Glutamatergic neuron (in vitro differentiated cells): Measurements from ENCODE around the gene ZNF385C. TPM values are rescaled to one million over a fixed set of nuclear protein-coding genes. Genes with fewer than 3 reads are reported as not detected.
A peak's percentile ranks its signal among the peaks of the same experiment; 100 is the strongest.

Experiments
- DNase-seq: peaks from one replicate; pipeline ENCODE4 v3.0.0; 2022
- H3K27ac Mint-ChIP-seq: one replicate; pipeline ENCODE4 v1.8.0; 2020; ENCODE audit warnings: mild to moderate bottlenecking, mixed read lengths, inconsistent platforms; ENCODE audit not compliant: unreplicated experiment
- H3K27me3 Mint-ChIP-seq: one replicate; pipeline ENCODE4 v1.8.0; 2020; ENCODE audit warnings: mild to moderate bottlenecking, moderate library complexity, mixed read lengths, inconsistent platforms; ENCODE audit not compliant: unreplicated experiment
- H3K36me3 Mint-ChIP-seq: one replicate; pipeline ENCODE4 v1.8.0; 2020; ENCODE audit warnings: mild to moderate bottlenecking, mixed read lengths, inconsistent platforms; ENCODE audit not compliant: unreplicated experiment
- H3K4me1 Mint-ChIP-seq: one replicate; pipeline ENCODE4 v1.8.0; 2020; ENCODE audit warnings: mild to moderate bottlenecking, low read depth, mixed read lengths, inconsistent platforms; ENCODE audit not compliant: unreplicated experiment
- H3K4me3 Mint-ChIP-seq: one replicate; pipeline ENCODE4 v1.8.0; 2020; ENCODE audit warnings: mild to moderate bottlenecking, mixed read lengths, inconsistent platforms; ENCODE audit not compliant: unreplicated experiment
- H3K9me3 Mint-ChIP-seq: one replicate; pipeline ENCODE4 v1.8.0; 2020; ENCODE audit warnings: mild to moderate bottlenecking, moderate library complexity, mixed read lengths, inconsistent platforms; ENCODE audit not compliant: unreplicated experiment
- CTCF ChIP-seq: fragments of 200-600 bp; sonication (generic); IDR thresholded peaks from one replicate; pipeline ENCODE4 v1.5.0; 2021; ENCODE audit not compliant: partially characterized antibody, unreplicated experiment
- total RNA-seq: library from RNA; stranded (reverse); fragmentation: NEBNext Ultra II Directional; extraction: Animal tissue kit (Norgen Biotek cat#: 25700); gene quantifications from one replicate; pipeline ENCODE4 v1.2.1, GENCODE V29; 2021; ENCODE audit not compliant: unreplicated experiment

Gene ZNF385C
- total RNA-seq, 1 donor from 2014 or later, result 1.5 TPM

GRCh38 chr17:42124256-42124655, 26.0 kb upstream of the ZNF385C start:
- Mint-ChIP-seq H3K27me3 (peaks cover 8% of the 10 kb centered on the region), H3K4me1 (peaks cover 21% of the 10 kb centered on the region), H3K36me3 (no peaks in the 10 kb centered on the region), H3K4me3 (no peak overlapping the region), H3K27ac (no peak overlapping the region), H3K9me3 (peaks cover 7% of the 10 kb centered on the region)
- DNase-seq, result no peak
- TF ChIP-seq CTCF, result no peak

GRCh38 chr17:42122371-42123303, 24.4 kb upstream of the ZNF385C start, which contains the start of gene HSPB9:
HSPB9 (plus strand) TSS chr17:42122804; CDS start chr17:42122851, 47 bp downstream.
- peak; percentile 94 for DNase-seq
- Mint-ChIP-seq H3K4me1 (peaks cover 24% of the 10 kb centered on the region), H3K36me3 (no peaks in the 10 kb centered on the region), H3K27ac (peak within 1 kb of the TSS; percentile 98), H3K9me3 (peaks cover 7% of the 10 kb centered on the region), H3K4me3 (peak within 1 kb of the TSS; percentile 74), H3K27me3 (peaks cover 8% of the 10 kb centered on the region)
- TF ChIP-seq CTCF, result no peak

GRCh38 chr17:42120770-42121769, 22.8 kb upstream of the ZNF385C start, which contains the start of gene KAT2A:
KAT2A (minus strand) TSS chr17:42121367; CDS start chr17:42121304, 63 bp downstream.
- DNase-seq, result peak; percentile 84
- H3K27ac Mint-ChIP-seq, result peak within 1 kb of the TSS; percentile 98
- H3K36me3 Mint-ChIP-seq, result no peaks in the 10 kb centered on the region
- peaks cover 8% of the 10 kb centered on the region for H3K27me3 Mint-ChIP-seq
- TF ChIP-seq CTCF, result no peak
- peaks cover 24% of the 10 kb centered on the region for H3K4me1 Mint-ChIP-seq
- peaks cover 8% of the 10 kb centered on the region for H3K9me3 Mint-ChIP-seq
- peak within 1 kb of the TSS; percentile 74 for H3K4me3 Mint-ChIP-seq

- Mint-ChIP-seq H3K27me3 (peaks cover 8% of the 10 kb centered on the region), H3K36me3 (no peaks in the 10 kb centered on the region), H3K9me3 (peaks cover 9% of the 10 kb centered on the region), H3K27ac (peak overlapping the region; percentile 55), H3K4me3 (peak overlapping the region; percentile 74), H3K4me1 (peaks cover 24% of the 10 kb centered on the region)
- no peak for DNase-seq
- no peak for TF ChIP-seq CTCF
Measured at GRCh38 chr17:42120161-42120769, 22.0 kb upstream of the ZNF385C start.
